ENCODE measurements around the gene HOXB4.

Gene HOXB4

DNA sequence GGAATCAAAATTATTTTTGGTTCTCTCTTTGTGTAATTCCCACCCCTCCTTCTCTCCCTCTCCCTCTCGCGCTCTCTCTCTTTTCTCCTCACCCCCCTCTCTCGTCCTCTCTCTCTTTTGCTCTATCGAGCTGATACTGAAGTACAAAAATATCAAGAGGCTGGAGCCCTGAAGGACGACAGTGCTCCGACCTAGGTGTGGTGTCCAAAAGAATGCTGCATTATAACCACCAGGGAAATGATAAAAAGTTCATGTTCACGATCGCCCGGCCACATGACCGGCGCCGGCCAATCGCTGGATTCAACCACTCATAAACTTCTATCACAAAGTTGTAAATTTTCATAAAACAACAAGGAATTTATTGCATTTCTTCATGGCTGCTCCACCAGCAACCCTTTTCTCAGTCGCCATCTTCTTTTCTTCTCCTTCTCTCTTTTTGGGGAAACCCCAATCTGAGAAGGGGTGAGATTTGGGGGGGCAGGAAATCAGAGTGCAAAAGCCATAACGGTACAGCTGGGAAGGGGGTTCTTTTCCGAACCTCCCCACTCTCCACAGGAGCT, 26.7 kb upstream of the HOXB4 start, which contains the start of gene HOXB6:
Gene HOXB6, minus strand, starts transcription at position 217 of the 560 bp plus-strand sequence. CDS start 6,836 bp downstream, outside the sequence.
- intact Hi-C loops (cut with DNase I): no loop called here
- DNase-seq: no peak

DNA sequence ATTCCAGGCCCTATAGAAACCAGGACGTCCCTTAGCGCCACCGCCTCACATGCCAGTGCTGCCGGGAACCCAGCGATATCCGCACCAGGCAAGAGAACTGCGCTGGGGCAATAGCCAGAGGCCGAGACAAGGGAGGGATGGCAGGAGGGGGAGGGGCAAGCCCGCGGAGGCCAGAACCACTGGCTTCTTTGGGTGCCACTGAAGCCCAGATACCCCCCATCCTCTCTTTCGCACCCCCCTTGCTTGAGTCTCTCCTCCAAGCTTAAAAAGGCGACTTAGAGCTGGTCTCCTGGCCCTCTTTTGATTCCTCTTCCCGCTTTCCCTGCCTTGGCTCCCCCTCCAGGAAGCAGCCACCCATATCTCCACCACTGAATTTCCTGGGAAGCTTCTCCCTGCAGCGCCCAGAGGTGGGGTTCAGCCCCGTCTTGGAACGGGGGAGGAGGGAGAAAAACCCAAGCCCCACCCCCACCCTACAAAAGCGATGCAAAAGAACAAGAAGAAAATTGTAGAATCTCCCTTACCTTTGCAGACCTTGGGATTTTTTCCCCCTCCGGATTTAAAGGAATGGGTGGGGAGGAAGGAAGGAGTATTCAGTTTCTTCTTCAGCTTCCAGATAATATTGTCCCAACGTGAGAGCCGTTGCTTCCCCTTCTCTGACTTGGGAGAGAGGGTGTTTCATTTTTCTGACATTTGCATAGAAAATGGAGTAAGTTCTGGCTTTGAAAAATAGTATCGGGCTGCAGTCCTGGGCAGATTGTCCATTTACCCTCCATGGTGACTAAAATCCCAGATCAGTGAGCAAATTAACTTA, 26.0 kb upstream of the HOXB4 start:
- intact Hi-C loops (cut with DNase I): no loop called here
- DNase-seq: no peak

GRCh38 chr17:48601539-48602425, 23.6 kb upstream of the HOXB4 start:
- intact Hi-C loops (cut with DNase I): no loop called here
- peak in 1 of 10 donors; percentile 30 for DNase-seq

GRCh38 chr17:48601207-48601538, 23.0 kb upstream of the HOXB4 start:
- DNase-seq: no peak
- intact Hi-C loops (cut with DNase I): no loop called here

- intact Hi-C loops (cut with DNase I): no loop called here
- no peak for DNase-seq
Observed at GRCh38 chr17:48600244-48601098, 22.3 kb upstream of the HOXB4 start.

- DNase-seq: no peak
- intact Hi-C loops (cut with DNase I): no loop called here
Observed at GRCh38 chr17:48599354-48599753, 21.2 kb upstream of the HOXB4 start.

DNA sequence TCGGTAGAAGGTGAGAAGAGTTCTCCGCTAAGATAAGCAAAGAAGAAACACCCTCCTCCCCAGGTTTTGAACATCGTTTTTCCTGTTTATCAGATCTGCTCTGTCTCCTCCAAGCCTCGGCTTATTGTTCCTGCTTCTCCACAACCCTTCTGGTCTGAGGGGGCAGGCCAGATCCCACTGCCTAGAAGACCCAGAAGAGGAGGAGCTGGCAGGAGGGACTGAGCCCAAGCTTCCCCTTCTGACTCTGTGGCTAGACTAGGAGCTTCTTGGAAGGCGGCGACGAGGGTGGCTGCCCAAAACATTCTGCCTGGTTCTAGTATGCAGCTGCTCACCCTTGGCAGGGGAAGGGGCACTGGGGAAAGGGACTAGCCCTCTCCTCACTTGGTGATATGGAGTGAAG, 20.6 kb upstream of the HOXB4 start:
- intact Hi-C loops (cut with DNase I): no loop called here
- no peak for DNase-seq

GRCh38 chr17:48597778-48598631, 19.9 kb upstream of the HOXB4 start:
- no peak for DNase-seq
- intact Hi-C loops (cut with DNase I): no loop called here

DNA sequence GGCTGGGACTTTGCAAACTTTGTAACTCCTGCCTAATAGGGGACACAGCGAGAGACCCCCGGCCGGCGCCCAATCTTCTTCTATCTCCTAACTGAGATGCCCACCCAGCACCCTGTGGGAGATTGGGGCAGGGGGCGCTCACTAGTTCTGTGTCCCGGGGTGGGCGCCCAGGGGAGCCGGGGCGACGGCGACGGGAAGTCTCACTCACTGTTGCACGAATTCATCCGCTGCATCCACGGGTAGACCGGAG, 19.3 kb upstream of the HOXB4 start:
- no peak for DNase-seq
- intact Hi-C loops (cut with DNase I): no loop called here

- intact Hi-C loops (cut with DNase I): no loop called here
- DNase-seq: peak in 1 of 10 donors; percentile 50
Observed at GRCh38 chr17:48596735-48597527, 18.8 kb upstream of the HOXB4 start.

DNA sequence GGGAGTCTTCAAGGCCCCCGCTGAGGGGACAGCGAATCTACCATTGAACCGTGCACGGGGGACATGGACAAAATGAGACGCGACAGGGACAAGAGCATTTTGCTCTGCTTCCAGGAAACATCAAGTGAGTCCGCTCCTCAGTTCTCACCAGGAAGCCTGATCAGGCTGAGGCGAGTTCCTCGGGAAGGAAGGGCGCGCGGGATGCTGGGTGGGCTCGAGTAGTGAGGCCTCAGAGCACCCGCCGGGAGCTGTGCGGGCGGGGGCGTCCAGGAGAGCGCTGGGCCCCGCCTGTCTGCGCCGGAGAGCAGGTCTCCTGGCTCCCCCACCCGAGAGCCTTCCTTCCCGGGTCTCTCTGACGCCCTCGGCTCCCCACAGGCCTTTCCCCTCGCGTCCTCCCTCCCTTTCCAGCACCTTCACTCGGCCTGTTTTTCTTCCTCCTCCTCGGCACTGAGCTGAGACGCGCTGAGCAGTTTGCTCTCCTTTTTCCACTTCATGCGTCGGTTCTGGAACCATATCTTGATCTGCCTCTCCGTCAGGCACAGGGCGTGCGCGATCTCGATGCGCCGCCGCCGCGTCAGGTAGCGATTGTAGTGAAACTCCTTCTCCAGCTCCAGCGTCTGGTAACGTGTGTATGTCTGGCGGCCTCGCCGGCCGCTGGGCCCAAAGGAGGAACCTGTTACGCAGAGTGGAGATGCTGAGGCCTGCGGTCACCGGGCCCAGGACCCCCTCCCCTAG, 18.0 kb upstream of the HOXB4 start:
- DNase-seq: peak in 2 of 10 donors; percentile 49 to 62
- intact Hi-C loops (cut with DNase I): no loop called here

GRCh38 chr17:48595278-48595999, 17.3 kb upstream of the HOXB4 start:
- intact Hi-C loops (cut with DNase I): no loop called here
- peak in 1 of 10 donors; percentile 42 for DNase-seq

DNA sequence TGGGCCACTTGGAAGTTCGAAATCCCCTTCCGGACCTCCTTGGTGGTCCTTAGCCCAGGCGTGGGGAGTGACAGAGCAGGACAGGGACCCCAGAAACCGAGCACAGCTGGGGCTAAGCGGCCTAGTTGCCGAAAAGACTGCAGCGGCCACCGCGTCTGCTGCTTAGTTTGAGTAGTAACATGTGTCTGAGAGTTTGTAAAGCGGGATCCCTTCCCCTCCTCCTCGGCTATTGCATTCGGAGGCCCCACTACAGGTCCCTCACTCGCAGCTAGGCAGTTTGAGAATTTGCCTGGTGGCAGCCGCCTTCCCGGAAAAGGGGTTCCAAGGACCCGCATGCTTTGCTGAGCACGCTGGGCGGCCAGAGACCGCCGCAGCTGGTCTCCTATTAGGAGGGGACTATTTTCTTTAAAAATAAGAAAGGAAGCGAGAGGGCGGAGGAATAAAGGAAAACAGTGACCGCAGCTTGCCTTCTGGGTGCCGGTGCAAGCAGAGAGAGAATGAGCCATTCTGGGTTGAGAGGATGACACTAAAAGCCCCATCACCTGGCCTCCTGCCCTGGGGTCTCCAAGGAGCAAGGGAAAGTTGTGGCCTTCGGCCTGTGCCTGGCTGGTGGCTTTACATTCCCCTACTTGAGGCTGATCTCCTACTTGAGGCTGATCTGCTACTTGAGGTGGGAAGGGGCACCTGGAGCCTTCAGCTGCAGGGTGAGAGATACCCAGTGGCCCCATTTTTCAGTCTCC, 16.6 kb upstream of the HOXB4 start:
- peak in 1 of 10 donors; percentile 49 for DNase-seq
- intact Hi-C loops (cut with DNase I): no loop called here

GRCh38 chr17:48593840-48594537, 15.8 kb upstream of the HOXB4 start:
- intact Hi-C loops (cut with DNase I): no loop called here

GRCh38 chr17:48593126-48593829, 15.1 kb upstream of the HOXB4 start, which contains the start of gene HOXB5:
HOXB5 (minus strand) TSS chr17:48593779; CDS start chr17:48593682, 97 bp downstream.
- DNase-seq: peak in 1 of 10 donors; percentile 57
- intact Hi-C loops (cut with DNase I): no loop called here

More at GRCh38 chr17:48593840-48594537, 15.8 kb upstream of the HOXB4 start:
- peak in 2 of 10 donors; percentile 25 to 83 for DNase-seq
